ENCODE data around the gene USP48. TPM values are rescaled to one million over a fixed set of nuclear protein-coding genes. Genes with fewer than 3 reads are reported as not detected.
"Not testable (repeated sequence)": the region's sequence is repeated elsewhere in the genome, so short reads cannot be mapped to it uniquely, and the experiment has no call there.

Gene USP48
- total and polyA plus RNA-seq, 2 of the 4 experiments (the other 2 are of a cell fraction): 24.7 to 25.0 TPM

GRCh38 chr1:21673853-21674252, 109.1 kb downstream of the USP48 start:
- intact Hi-C loops (cut with micrococcal nuclease); BruUV-seq (replicated peaks); H3K4me1 ChIP-seq (ENCODE audit: control insufficient read depth, insufficient read depth, low read length); H4K91ac ChIP-seq (ENCODE audit: insufficient read depth, low read depth, low read length); H3K9me3 ChIP-seq (ENCODE audit: control insufficient read depth, insufficient read depth, low read length); H3K27ac ChIP-seq (ENCODE audit: insufficient read depth, low read length); H3K4me2 ChIP-seq (ENCODE audit: low read depth, low read length); H3K18ac ChIP-seq (ENCODE audit: low read depth, low read length); H3K9me1 ChIP-seq (ENCODE audit: insufficient read depth, low read length); H2BK20ac ChIP-seq (ENCODE audit: low read depth, low read length); ATAC-seq (ENCODE audit: low read depth); H2AFZ ChIP-seq (replicated peaks; ENCODE audit: low read length, poor library complexity); H2AK9ac ChIP-seq (replicated peaks; ENCODE audit: low read depth, low read length, poor library complexity); H3K4ac ChIP-seq (ENCODE audit: low read depth, low read length); H2BK120ac ChIP-seq (ENCODE audit: low read depth, low read length); H3K56ac ChIP-seq (ENCODE audit: extremely low read depth, insufficient read depth, low read length); in situ Hi-C loops (cut with MboI; ENCODE audit: low sequenced_read_pairs); H3K14ac ChIP-seq (replicated peaks; ENCODE audit: low read depth, low read length); H3K9ac ChIP-seq (ENCODE audit: low read depth, low read length); H2AK5ac ChIP-seq (ENCODE audit: low read depth, low read length); dilution Hi-C loops (cut with HindIII; ENCODE audit: low sequenced_read_pairs, unreplicated experiment); H2BK5ac ChIP-seq (ENCODE audit: low read depth, low read length, poor library complexity, severe bottlenecking); H4K5ac ChIP-seq (ENCODE audit: low read depth, low read length); H2BK15ac ChIP-seq (ENCODE audit: low read depth, low read length); H3K36me3 ChIP-seq (ENCODE audit: control insufficient read depth, insufficient read depth, low read length); POLR2A ChIA-PET (ENCODE audit: unreplicated experiment); DNase-seq; CTCF ChIA-PET; H4K8ac ChIP-seq (ENCODE audit: low read depth in 2 of 2, low read length in 2 of 2); H3K4me3 ChIP-seq (ENCODE audit: insufficient read depth, low read depth, low read length); H3K23ac ChIP-seq (ENCODE audit: low read depth, low read length); H3K79me1 ChIP-seq (ENCODE audit: low read depth in 1 of 2, low read length in 2 of 2): not testable (repeated sequence)
- 88% methylated on average over 3 of the region's 7 CpGs; no CpG with 5 or more reads in 1 of the 2 experiments for WGBS, 2 experiments (ENCODE audit: extremely low coverage in 2 of 2, insufficient read length in 1 of 2)
- Histone ChIP-seq H4K20me1 (ENCODE audit: insufficient read depth, low read length) (peaks cover 20% of the 10 kb centered on the region; the same call in 1 of the 2 replicates), H3K27me3 (ENCODE audit: control insufficient read depth, insufficient read depth, low read length) (peaks cover 24% of the 10 kb centered on the region)

All from IMR-90 (cell line).